Measurements from ENCODE around the gene KCNJ5. TPM values are rescaled to one million over a fixed set of nuclear protein-coding genes. Genes with fewer than 3 reads are reported as not detected.

KCNJ5 gene
- total RNA-seq, 1 experiment from 2014 or later: 0.11 TPM

- DNase-seq: no peak
- no peak overlapping the region for H3K23ac ChIP-seq (ENCODE audit: insufficient read length, low read depth, low read length)
- H3K4me3 Mint-ChIP-seq: no peak overlapping the region
- no peak overlapping the region for H4K91ac ChIP-seq (ENCODE audit: insufficient read length, low read depth, low read length)
- TF ChIP-seq CTCF (conservative IDR thresholded peaks at IDR 0.05): no peak
- no peak overlapping the region for H3K14ac ChIP-seq (ENCODE audit: insufficient read depth, low read length)
- no peak overlapping the region for H2BK120ac ChIP-seq (ENCODE audit: low read depth, low read length, poor library complexity, severe bottlenecking)
- H3K79me2 ChIP-seq (ENCODE audit: insufficient read depth, low read length): no peaks in the 10 kb centered on the region
- H3K27ac ChIP-seq (ENCODE audit: insufficient read length, low read depth, low read length): no peak overlapping the region
- H4K8ac ChIP-seq (replicated peaks; ENCODE audit: insufficient read length, low read depth, low read length): no peak overlapping the region
- H2AK5ac ChIP-seq (ENCODE audit: insufficient read length, low read length): no peak overlapping the region
- no peaks in the 10 kb centered on the region for H3K9me3 ChIP-seq (ENCODE audit: control insufficient read depth, low read depth, low read length)
- H4K20me1 ChIP-seq (ENCODE audit: control insufficient read depth, insufficient read depth, insufficient read length): no peaks in the 10 kb centered on the region
- H3K27ac Mint-ChIP-seq: no peak overlapping the region
- H4K5ac ChIP-seq (ENCODE audit: insufficient read length, low read depth, low read length): no peak overlapping the region
- no peak overlapping the region for H3K18ac ChIP-seq (ENCODE audit: insufficient read length, low read depth, low read length)
- H2AFZ ChIP-seq (ENCODE audit: low read length): no peak overlapping the region
- H3K27me3 ChIP-seq (ENCODE audit: insufficient read depth, low read length): peaks cover 2% of the 10 kb centered on the region; the same call in 1 of the 2 replicates
- H3K4me2 ChIP-seq (ENCODE audit: insufficient read depth, insufficient read length, low read length): no peak overlapping the region
- no peaks in the 10 kb centered on the region for H3K4me1 ChIP-seq (ENCODE audit: insufficient read depth, low read length)
- no peak overlapping the region for H2BK5ac ChIP-seq (ENCODE audit: insufficient read length, low read length)
- H3K4ac ChIP-seq (ENCODE audit: low read depth, low read length): no peak overlapping the region
- H2BK12ac ChIP-seq (ENCODE audit: insufficient read length, low read depth, low read length): no peak overlapping the region
- H3K36me3 Mint-ChIP-seq (ENCODE audit: insufficient read depth in 1 of 3, low read depth in 3 of 3): no peaks in the 10 kb centered on the region
- no peak overlapping the region for H3T11ph ChIP-seq (ENCODE audit: low read length)
- H2BK15ac ChIP-seq (ENCODE audit: low read depth, low read length): no peak overlapping the region
- H3K27me3 Mint-ChIP-seq (ENCODE audit: low read depth): peaks cover 31% of the 10 kb centered on the region
- no peak overlapping the region for H3K9ac ChIP-seq (ENCODE audit: extremely low read depth, insufficient read length, low read length)
- WGBS (ENCODE audit: extremely low coverage, insufficient read length, low lambda C conversion rate): no CpG with 5 or more reads among the region's 16 CpGs
- H3K4me1 Mint-ChIP-seq: peaks cover 0 to 5% of the 10 kb centered on the region in 2 experiments; a peak in 1 of 4 replicates
- H3K79me1 ChIP-seq (ENCODE audit: insufficient read depth, low read depth, low read length, poor library complexity, severe bottlenecking): no peaks in the 10 kb centered on the region
- H2BK20ac ChIP-seq (ENCODE audit: low read depth, low read length, poor library complexity, severe bottlenecking): no peak overlapping the region
- no peak overlapping the region for H3K56ac ChIP-seq (ENCODE audit: insufficient read length, low read depth, low read length)
- H3K23me2 ChIP-seq (ENCODE audit: insufficient read length, low read depth, low read length, poor library complexity, severe bottlenecking): no peaks in the 10 kb centered on the region
- no peaks in the 10 kb centered on the region; a peak in 1 of 5 replicates for H3K9me3 Mint-ChIP-seq
These were observed 62.0 kb downstream of the KCNJ5 start for GRCh38 chr11:128953151-128953550.

All from H9 (cell line).